K562 (cell line): ENCODE results near the gene PITPNC1. TPM values are rescaled to one million over a fixed set of nuclear protein-coding genes. Genes with fewer than 3 reads are reported as not detected.
A peak's percentile ranks its signal among the peaks of the same experiment; 100 is the strongest.

Experiments
- ATAC-seq: fragments of 200-7000 bp; cut with Tn5 transposase; 3 replicates; pipeline ENCODE4 v1.9.1; 2020; ENCODE audit warnings: moderate library complexity
- BruUV-seq: library from RNA; stranded (reverse); fragments of 400-500 nt; replicated peaks from 2 replicates; lab custom pipeline; 2021; lab: Mats Ljungman, UMichigan
- CTCF ChIA-PET: fragments of 300-600 bp; formaldehyde crosslinking; extraction: SDS; loops from one replicate; lab custom pipeline; 2021; ENCODE audit warnings: low intra/inter-chr PET ratio; lab: Yijun Ruan, JAX
- POLR2A ChIA-PET: fragments of 300-600, 350-650 bp; sonication (Branson Sonifier 250); formaldehyde crosslinking; extraction: SDS; loops from one replicate; lab custom pipeline; 2021; ENCODE audit warnings: antibody characterized with exemption, inconsistent platforms; lab: Yijun Ruan, JAX
- DNase-seq, 4 experiments: peaks; one replicate each; pipeline versions ENCODE4 v3.0.0 to v3.0.0-alpha.2; 2011 to 2018; ENCODE audit warnings: low spot score in 3 of 4, mixed read lengths in 3 of 4; ENCODE audit errors: extremely low read depth in 1 of 4
- FAIRE-seq: peaks from 2 replicates; lab custom pipeline; 2011; peaks lifted over from hg19 to GRCh38; lab: Jason Lieb, UNC
- H2AFZ ChIP-seq: 2 replicates; pipeline ENCODE4 v1.6.0; 2011; ENCODE audit warnings: low read depth, low read length, control low read depth, inconsistent platforms
- H3K27ac ChIP-seq: fragments of 200-600 bp; 3 replicates; pipeline ENCODE4 v1.8.0; 2011; ENCODE audit warnings: low read depth, mild to moderate bottlenecking, control low read depth, inconsistent platforms, low read length, moderate library complexity, mixed read lengths; ENCODE audit errors: extremely low read depth
- H3K27me3 ChIP-seq, 2 experiments: fragments of 300-600 bp in 1 of 2; 2 replicates in 1 of 2; 3 replicates in 1 of 2; pipeline versions ENCODE4 v1.6.0 to v1.8.0; 2011; ENCODE audit warnings: inconsistent platforms in 2 of 2, low read length in 2 of 2, mild to moderate bottlenecking in 1 of 2, mixed read lengths in 1 of 2, moderate library complexity in 1 of 2; ENCODE audit not compliant: control insufficient read depth in 2 of 2, insufficient read depth in 2 of 2
- H3K36me3 ChIP-seq: fragments of 300-600 bp; 3 replicates; pipeline ENCODE4 v1.8.0; 2011; ENCODE audit warnings: mild to moderate bottlenecking, low read length, inconsistent platforms; ENCODE audit not compliant: control insufficient read depth, insufficient read depth
- H3K4me1 ChIP-seq, 2 experiments: fragments of 200-600 bp in 1 of 2; replicated peaks in 1 of 2; 2 replicates in 1 of 2; 3 replicates in 1 of 2; pipeline versions ENCODE4 v1.5.1 to v1.8.0; 2011; ENCODE audit warnings: inconsistent platforms in 2 of 2, low read length in 2 of 2, mild to moderate bottlenecking in 1 of 2, mixed read lengths in 1 of 2, moderate library complexity in 1 of 2; ENCODE audit not compliant: control insufficient read depth in 2 of 2, insufficient read depth in 2 of 2
- H3K4me2 ChIP-seq: 2 replicates; pipeline ENCODE4 v1.6.1; 2011; ENCODE audit warnings: low read length, control low read depth, inconsistent platforms, mixed read lengths; ENCODE audit not compliant: insufficient read depth
- H3K4me3 ChIP-seq: fragments of 200-600 bp; sonication (generic), shearing (Covaris generic); 2 replicates; pipeline ENCODE4 v1.5.1; 2016; ENCODE audit warnings: control low read depth, inconsistent platforms
- H3K79me2 ChIP-seq: fragments of 200-600 bp; 3 replicates; pipeline ENCODE4 v1.8.0; 2011; ENCODE audit warnings: low read length, inconsistent platforms; ENCODE audit not compliant: control insufficient read depth, insufficient read depth
- H3K9ac ChIP-seq, 2 experiments: 2 replicates each; pipeline versions ENCODE4 v1.6.0 to v1.6.1; 2011; ENCODE audit warnings: low read depth in 2 of 2, low read length in 2 of 2, control low read depth in 1 of 2, inconsistent platforms in 1 of 2, mild to moderate bottlenecking in 1 of 2, mixed read lengths in 1 of 2; ENCODE audit not compliant: insufficient read depth in 1 of 2
- H3K9me1 ChIP-seq: one replicate; pipeline ENCODE4 v1.6.0; 2011; ENCODE audit warnings: inconsistent platforms, mild to moderate bottlenecking, low read length, moderate library complexity; ENCODE audit not compliant: control insufficient read depth, insufficient read depth
- H3K9me3 ChIP-seq: replicated peaks from 2 replicates; pipeline ENCODE4 v1.5.1; 2011; ENCODE audit warnings: low read depth, low read length, inconsistent platforms; ENCODE audit not compliant: control insufficient read depth, insufficient read depth
- H4K20me1 ChIP-seq: replicated peaks from 2 replicates; pipeline ENCODE4 v1.6.1; 2011; ENCODE audit warnings: low read length, inconsistent platforms, mixed read lengths; ENCODE audit not compliant: control insufficient read depth, insufficient read depth
- FOXK2 ChIP-seq, 2 experiments: fragments of 450-650 bp; IDR thresholded peaks in 1 of 2; conservative IDR thresholded peaks in 1 of 2; 2 replicates each; pipeline ENCODE4 v1.6.1; 2016; ENCODE audit warnings: low read depth in 2 of 2, mild to moderate bottlenecking in 1 of 2
- NFE2 ChIP-seq: IDR thresholded peaks from 2 replicates; pipeline ENCODE4 v1.6.1; 2014; ENCODE audit warnings: antibody characterized with exemption, low read depth
- SAFB ChIP-seq: fragments of 200-400 bp; formaldehyde crosslinking; IDR thresholded peaks from 2 replicates; pipeline ENCODE4 v1.6.1; 2017; ENCODE audit warnings: low read depth, low read length, borderline replicate concordance
- SIN3A ChIP-seq, 2 experiments: fragments of 150-350 bp in 1 of 2; IDR thresholded peaks; 2 replicates each; pipeline ENCODE4 v1.6.1; 2011 to 2016; ENCODE audit warnings: borderline replicate concordance in 2 of 2, low read depth in 2 of 2, low read length in 2 of 2, mild to moderate bottlenecking in 2 of 2, moderate library complexity in 2 of 2; ENCODE audit not compliant: control insufficient read depth in 1 of 2
- ZNF316 ChIP-seq: fragments of 450-650 bp; IDR thresholded peaks from 2 replicates; pipeline ENCODE4 v1.6.1; 2016
- ZNF75A ChIP-seq: fragments of 450-650 bp; formaldehyde crosslinking; IDR thresholded peaks from 2 replicates; pipeline ENCODE4 v1.4.0; 2020; ENCODE audit warnings: mild to moderate bottlenecking
- WGBS: fragments of 100-300 bp; shearing (Covaris generic); methylation state at CpG from one replicate; pipeline ENCODE4 v1.1.6; 2016; ENCODE audit warnings: low coverage, mixed read lengths; ENCODE audit not compliant: insufficient coverage; ENCODE audit errors: missing lambda C conversion rate; 5-methylcytosine and 5-hydroxymethylcytosine counted together
- in situ Hi-C: fragments of 300-500 bp; cut with MboI; formaldehyde crosslinking; loops from 4 replicates; pipeline ENCODE4 v1.15.0; 2018; ENCODE audit warnings: inconsistent platforms, mixed read lengths
- intact Hi-C: fragments of 100-400 bp; cut with micrococcal nuclease; formaldehyde crosslinking; loops from 2 replicates; pipeline ENCODE4 v1.14.2; 2022
- polyA plus RNA-seq, 8 experiments: library from polyadenylated mRNA; depleted of rRNA in 4 of 8; stranded (reverse) in 5 of 8; unstranded in 3 of 8; fragments of >200 nt; fragmentation: Nextera tagmentation in 2 of 8; fragmentation: Illumina TruSeq in 1 of 8; extraction: Ambion mirVana in 2 of 8; extraction: Trizol in 1 of 8; gene quantifications; 2 replicates each; pipeline versions ENCODE4 v1.2.1 to v1.2.3, GENCODE V29; 2011 to 2014; ENCODE audit warnings: inconsistent platforms in 1 of 8, missing spikeins in 1 of 8
- total RNA-seq, 7 experiments: library from RNA; depleted of rRNA in 6 of 7; stranded (reverse); fragments of >200 nt in 6 of 7; fragmentation: Illumina TruSeq in 2 of 7; extraction: Trizol in 2 of 7; gene quantifications; 2 replicates each; pipeline versions ENCODE4 v1.2.1 to v1.2.3, GENCODE V29; 2011 to 2021; ENCODE audit warnings: low replicate concordance in 1 of 7
- TF ChIP-seq, protein P1 (sequence below): fragments of 450-650 bp; IDR thresholded peaks from 2 replicates; pipeline ENCODE4 v1.6.1; 2016; ENCODE audit warnings: mild to moderate bottlenecking, moderate library complexity
- TF ChIP-seq, protein P2 (sequence below), 3 experiments: fragments of 200-800 bp in 1 of 3; sonication (Bioruptor generic) in 1 of 3; sonication (generic) in 1 of 3; formaldehyde crosslinking in 1 of 3; IDR thresholded peaks; 2 replicates each; pipeline versions ENCODE4 v1.6.1 to v1.8.0; 2016 to 2022; ENCODE audit warnings: mild to moderate bottlenecking in 2 of 3, missing compliant biosample characterization in 2 of 3, missing genetic modification characterization in 2 of 3, missing genetic modification reagents in 1 of 3

Gene PITPNC1
- total and polyA plus RNA-seq, 9 of the 15 experiments (the other 6 are each of a cell fraction or from before 2014, with no cell fraction given): 0.11 to 1.1 (median 0.65) TPM

DNA sequence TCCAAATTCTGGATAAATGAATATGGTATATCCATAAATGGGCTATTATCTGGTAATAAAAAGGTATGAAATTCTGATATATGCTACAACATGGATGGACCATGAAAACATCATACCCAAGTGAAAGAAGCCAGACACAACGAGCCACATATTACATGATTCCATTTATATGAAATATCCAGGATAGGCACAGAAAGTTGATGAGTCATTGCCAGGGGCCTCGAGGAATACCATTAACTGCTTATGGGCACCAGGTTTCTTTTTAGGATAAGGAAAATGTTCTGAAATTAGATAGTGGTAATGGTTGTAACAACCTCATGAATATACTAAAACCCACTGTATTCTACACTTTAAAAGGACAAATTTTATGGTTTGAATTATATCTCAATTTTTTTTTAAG is 123.2 kb downstream of the PITPNC1 start:
- WGBS: 0% methylated on average over 2 of the region's 2 CpGs
- CTCF ChIA-PET: no interaction called here
- Histone ChIP-seq H3K27ac (no peak overlapping the region), H2AFZ (no peak overlapping the region), H3K27me3 (peaks cover 0 to 8% of the 10 kb centered on the region in 2 experiments; a peak in 3 of 5 replicates), H3K4me3 (no peak overlapping the region), H3K36me3 (no peaks in the 10 kb centered on the region), H3K9me3 (0 out of 2 replicates have a peak, but pooled peaks cover 2% of the 10 kb centered on the region), H4K20me1 (no peaks in the 10 kb centered on the region), H3K9ac (no peak overlapping the region), H3K4me1 (no peaks in the 10 kb centered on the region), H3K9me1 (no peaks in the 10 kb centered on the region), H3K4me2 (no peak overlapping the region), H3K79me2 (no peaks in the 10 kb centered on the region)
- DNase-seq: no peak
- in situ Hi-C loops (no loop called here), intact Hi-C loops (no loop called here)
- FAIRE-seq: no peak
- no TSS peak for BruUV-seq
- no peak for ATAC-seq
- POLR2A ChIA-PET: no interaction called here
- no peak for TF ChIP-seq SIN3A (IDR thresholded peaks at IDR 0.05; ENCODE audit: borderline replicate concordance in 2 of 2, control insufficient read depth in 1 of 2, low read depth in 2 of 2, low read length in 2 of 2)
- TF ChIP-seq NFE2: peak; percentile 28; the same call in 1 of the 2 replicates
- no peak for TF ChIP-seq ZNF75A (CRISPR knock-in tag)
- TF ChIP-seq FOXK2 (conservative IDR thresholded peaks at IDR 0.05 in 1 of 2, IDR thresholded peaks at IDR 0.05 in 1 of 2; ENCODE audit: low read depth in 2 of 2): no peak
- TF ChIP-seq, protein P1, sequence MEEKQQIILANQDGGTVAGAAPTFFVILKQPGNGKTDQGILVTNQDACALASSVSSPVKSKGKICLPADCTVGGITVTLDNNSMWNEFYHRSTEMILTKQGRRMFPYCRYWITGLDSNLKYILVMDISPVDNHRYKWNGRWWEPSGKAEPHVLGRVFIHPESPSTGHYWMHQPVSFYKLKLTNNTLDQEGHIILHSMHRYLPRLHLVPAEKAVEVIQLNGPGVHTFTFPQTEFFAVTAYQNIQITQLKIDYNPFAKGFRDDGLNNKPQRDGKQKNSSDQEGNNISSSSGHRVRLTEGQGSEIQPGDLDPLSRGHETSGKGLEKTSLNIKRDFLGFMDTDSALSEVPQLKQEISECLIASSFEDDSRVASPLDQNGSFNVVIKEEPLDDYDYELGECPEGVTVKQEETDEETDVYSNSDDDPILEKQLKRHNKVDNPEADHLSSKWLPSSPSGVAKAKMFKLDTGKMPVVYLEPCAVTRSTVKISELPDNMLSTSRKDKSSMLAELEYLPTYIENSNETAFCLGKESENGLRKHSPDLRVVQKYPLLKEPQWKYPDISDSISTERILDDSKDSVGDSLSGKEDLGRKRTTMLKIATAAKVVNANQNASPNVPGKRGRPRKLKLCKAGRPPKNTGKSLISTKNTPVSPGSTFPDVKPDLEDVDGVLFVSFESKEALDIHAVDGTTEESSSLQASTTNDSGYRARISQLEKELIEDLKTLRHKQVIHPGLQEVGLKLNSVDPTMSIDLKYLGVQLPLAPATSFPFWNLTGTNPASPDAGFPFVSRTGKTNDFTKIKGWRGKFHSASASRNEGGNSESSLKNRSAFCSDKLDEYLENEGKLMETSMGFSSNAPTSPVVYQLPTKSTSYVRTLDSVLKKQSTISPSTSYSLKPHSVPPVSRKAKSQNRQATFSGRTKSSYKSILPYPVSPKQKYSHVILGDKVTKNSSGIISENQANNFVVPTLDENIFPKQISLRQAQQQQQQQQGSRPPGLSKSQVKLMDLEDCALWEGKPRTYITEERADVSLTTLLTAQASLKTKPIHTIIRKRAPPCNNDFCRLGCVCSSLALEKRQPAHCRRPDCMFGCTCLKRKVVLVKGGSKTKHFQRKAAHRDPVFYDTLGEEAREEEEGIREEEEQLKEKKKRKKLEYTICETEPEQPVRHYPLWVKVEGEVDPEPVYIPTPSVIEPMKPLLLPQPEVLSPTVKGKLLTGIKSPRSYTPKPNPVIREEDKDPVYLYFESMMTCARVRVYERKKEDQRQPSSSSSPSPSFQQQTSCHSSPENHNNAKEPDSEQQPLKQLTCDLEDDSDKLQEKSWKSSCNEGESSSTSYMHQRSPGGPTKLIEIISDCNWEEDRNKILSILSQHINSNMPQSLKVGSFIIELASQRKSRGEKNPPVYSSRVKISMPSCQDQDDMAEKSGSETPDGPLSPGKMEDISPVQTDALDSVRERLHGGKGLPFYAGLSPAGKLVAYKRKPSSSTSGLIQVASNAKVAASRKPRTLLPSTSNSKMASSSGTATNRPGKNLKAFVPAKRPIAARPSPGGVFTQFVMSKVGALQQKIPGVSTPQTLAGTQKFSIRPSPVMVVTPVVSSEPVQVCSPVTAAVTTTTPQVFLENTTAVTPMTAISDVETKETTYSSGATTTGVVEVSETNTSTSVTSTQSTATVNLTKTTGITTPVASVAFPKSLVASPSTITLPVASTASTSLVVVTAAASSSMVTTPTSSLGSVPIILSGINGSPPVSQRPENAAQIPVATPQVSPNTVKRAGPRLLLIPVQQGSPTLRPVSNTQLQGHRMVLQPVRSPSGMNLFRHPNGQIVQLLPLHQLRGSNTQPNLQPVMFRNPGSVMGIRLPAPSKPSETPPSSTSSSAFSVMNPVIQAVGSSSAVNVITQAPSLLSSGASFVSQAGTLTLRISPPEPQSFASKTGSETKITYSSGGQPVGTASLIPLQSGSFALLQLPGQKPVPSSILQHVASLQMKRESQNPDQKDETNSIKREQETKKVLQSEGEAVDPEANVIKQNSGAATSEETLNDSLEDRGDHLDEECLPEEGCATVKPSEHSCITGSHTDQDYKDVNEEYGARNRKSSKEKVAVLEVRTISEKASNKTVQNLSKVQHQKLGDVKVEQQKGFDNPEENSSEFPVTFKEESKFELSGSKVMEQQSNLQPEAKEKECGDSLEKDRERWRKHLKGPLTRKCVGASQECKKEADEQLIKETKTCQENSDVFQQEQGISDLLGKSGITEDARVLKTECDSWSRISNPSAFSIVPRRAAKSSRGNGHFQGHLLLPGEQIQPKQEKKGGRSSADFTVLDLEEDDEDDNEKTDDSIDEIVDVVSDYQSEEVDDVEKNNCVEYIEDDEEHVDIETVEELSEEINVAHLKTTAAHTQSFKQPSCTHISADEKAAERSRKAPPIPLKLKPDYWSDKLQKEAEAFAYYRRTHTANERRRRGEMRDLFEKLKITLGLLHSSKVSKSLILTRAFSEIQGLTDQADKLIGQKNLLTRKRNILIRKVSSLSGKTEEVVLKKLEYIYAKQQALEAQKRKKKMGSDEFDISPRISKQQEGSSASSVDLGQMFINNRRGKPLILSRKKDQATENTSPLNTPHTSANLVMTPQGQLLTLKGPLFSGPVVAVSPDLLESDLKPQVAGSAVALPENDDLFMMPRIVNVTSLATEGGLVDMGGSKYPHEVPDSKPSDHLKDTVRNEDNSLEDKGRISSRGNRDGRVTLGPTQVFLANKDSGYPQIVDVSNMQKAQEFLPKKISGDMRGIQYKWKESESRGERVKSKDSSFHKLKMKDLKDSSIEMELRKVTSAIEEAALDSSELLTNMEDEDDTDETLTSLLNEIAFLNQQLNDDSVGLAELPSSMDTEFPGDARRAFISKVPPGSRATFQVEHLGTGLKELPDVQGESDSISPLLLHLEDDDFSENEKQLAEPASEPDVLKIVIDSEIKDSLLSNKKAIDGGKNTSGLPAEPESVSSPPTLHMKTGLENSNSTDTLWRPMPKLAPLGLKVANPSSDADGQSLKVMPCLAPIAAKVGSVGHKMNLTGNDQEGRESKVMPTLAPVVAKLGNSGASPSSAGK: no peak
- peak; percentile 23; the same call in 1 of the 2 replicates for TF ChIP-seq ZNF316
- TF ChIP-seq SAFB: no peak
- TF ChIP-seq, protein P2, sequence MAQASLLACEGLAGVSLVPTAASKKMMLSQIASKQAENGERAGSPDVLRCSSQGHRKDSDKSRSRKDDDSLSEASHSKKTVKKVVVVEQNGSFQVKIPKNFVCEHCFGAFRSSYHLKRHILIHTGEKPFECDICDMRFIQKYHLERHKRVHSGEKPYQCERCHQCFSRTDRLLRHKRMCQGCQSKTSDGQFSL (CRISPR knock-in tag; IDR thresholded peaks at IDR 0.05): no peak
- TF ChIP-seq, protein P2 (tag; IDR thresholded peaks at IDR 0.05): no peak
